Uterus (tissue), 2 donors: ENCODE measurements around the gene ZDHHC1.

Source experiments
- CTCF ChIP-seq, 4 experiments: fragments of 200-600 bp in 2 of 4; fragments of 450-650 bp in 2 of 4; sonication (generic) in 2 of 4; IDR thresholded peaks; one replicate each; pipeline ENCODE4 v1.5.1; 2016 to 2019; ENCODE audit warnings: antibody characterized with exemption in 4 of 4, mild to moderate bottlenecking in 2 of 4, moderate library complexity in 1 of 4
- POLR2A ChIP-seq, 2 donors: fragments of 450-650 bp; IDR thresholded peaks; one replicate each; pipeline ENCODE4 v1.6.1; 2016; ENCODE audit warnings: antibody characterized with exemption in 2 of 2, mild to moderate bottlenecking in 1 of 2, moderate library complexity in 1 of 2

DNA sequence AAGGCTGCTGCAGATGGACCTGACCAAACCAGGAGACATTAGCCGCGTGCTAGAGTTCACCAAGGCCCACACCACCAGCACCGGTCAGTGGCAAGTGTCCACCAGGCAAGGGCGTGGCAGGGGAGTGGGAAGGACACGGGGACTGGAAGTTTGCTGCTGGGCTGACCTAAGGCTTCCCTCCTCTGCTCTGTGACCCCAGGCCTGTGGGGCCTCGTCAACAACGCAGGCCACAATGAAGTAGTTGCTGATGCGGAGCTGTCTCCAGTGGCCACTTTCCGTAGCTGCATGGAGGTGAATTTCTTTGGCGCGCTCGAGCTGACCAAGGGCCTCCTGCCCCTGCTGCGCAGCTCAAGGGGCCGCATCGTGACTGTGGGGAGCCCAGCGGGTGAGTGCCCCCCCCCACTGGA is 19.5 kb upstream of the ZDHHC1 start:
- TF ChIP-seq CTCF (IDR thresholded peaks at IDR 0.05) = no peak
- TF ChIP-seq POLR2A (IDR thresholded peaks at IDR 0.05) = no peak
